SJSA1 (cell line): ENCODE results near the gene ZNF746. TPM values are rescaled to one million over a fixed set of nuclear protein-coding genes. Genes with fewer than 3 reads are reported as not detected.

Source experiments
- total RNA-seq: library from RNA; depleted of rRNA; stranded (reverse); fragments of >200 nt; shearing (Covaris generic); gene quantifications from 2 replicates; pipeline ENCODE4 v1.2.3, GENCODE V29; 2014; rRNA removed

Gene ZNF746
- total RNA-seq, 1 experiment from 2014 or later: 21.2 TPM

Other genes starting within 250 kb of the ZNF746 start
- gene ZNF783, start 235.6 kb downstream of the ZNF746 start, total RNA-seq: 2.2 and 3.9 TPM in 2 replicates
- gene ZNF777, start 36.7 kb downstream of the ZNF746 start, total RNA-seq: 1.8 and 6.6 TPM in 2 replicates